Measurements from ENCODE around the gene PON1.

The PON1 gene

DNA sequence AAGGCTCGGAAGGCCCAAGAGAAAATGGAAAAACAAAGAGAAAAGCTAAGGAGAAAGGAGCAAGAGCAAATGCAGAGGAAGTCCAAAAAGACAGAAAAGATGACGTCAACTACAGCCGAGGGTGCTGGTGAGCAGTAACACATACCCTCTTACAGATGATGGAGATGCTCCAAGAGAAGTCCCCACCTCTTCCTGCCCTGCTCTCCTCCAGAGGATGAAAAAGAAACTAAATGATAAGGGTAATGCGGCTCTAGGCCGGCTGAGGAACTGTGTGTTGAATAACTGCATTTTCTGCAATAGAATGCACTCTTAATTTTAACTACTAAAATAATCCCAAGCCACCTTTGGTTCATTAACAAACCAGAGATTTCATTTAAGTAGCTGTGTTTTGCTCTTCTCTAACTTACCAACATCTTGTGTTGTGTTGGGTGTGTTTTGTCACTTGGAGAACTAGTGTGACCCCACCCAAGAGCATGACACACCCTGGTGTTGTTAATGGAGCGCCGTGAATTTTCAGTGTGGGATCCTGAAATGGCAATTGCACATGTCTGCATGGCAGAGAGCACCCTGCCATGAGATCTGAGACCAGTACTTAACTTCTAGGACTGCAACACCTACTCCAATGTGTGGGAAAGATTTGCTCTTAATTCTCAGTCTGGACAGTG, 34.0 kb downstream of the PON1 start:
- ATAC-seq (ENCODE audit: insufficient read depth, low read depth) (no peak), DNase-seq (no peak)
- H3K4me1 ChIP-seq (ENCODE audit: insufficient read depth, low read length), result no peaks in the 10 kb centered on the region
- no peaks in the 10 kb centered on the region for H3K9me3 ChIP-seq (ENCODE audit: insufficient read depth, low read length, severe bottlenecking)
- no peak overlapping the region for H3K4me2 ChIP-seq (ENCODE audit: insufficient read depth, low read length)
- no peak overlapping the region for H3K4me3 ChIP-seq (ENCODE audit: low read depth in 1 of 2, low read length in 2 of 2)
- TF ChIP-seq, protein P1, sequence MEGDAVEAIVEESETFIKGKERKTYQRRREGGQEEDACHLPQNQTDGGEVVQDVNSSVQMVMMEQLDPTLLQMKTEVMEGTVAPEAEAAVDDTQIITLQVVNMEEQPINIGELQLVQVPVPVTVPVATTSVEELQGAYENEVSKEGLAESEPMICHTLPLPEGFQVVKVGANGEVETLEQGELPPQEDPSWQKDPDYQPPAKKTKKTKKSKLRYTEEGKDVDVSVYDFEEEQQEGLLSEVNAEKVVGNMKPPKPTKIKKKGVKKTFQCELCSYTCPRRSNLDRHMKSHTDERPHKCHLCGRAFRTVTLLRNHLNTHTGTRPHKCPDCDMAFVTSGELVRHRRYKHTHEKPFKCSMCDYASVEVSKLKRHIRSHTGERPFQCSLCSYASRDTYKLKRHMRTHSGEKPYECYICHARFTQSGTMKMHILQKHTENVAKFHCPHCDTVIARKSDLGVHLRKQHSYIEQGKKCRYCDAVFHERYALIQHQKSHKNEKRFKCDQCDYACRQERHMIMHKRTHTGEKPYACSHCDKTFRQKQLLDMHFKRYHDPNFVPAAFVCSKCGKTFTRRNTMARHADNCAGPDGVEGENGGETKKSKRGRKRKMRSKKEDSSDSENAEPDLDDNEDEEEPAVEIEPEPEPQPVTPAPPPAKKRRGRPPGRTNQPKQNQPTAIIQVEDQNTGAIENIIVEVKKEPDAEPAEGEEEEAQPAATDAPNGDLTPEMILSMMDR (IDR thresholded peaks at IDR 0.05; ENCODE audit: borderline replicate concordance, extremely low read depth, low read length, poor library complexity, severe bottlenecking), result no peak
- TF ChIP-seq EZH2 (IDR thresholded peaks at IDR 0.05; ENCODE audit: borderline replicate concordance, low read depth, low read length, severe bottlenecking), result no peak
- H4K20me1 ChIP-seq (ENCODE audit: insufficient read depth, low read length), result no peaks in the 10 kb centered on the region
- no peak overlapping the region for H3K27ac ChIP-seq (ENCODE audit: low read length)
- H3K9ac ChIP-seq (ENCODE audit: low read depth, low read length), result no peak overlapping the region
- no peaks in the 10 kb centered on the region for H3K27me3 ChIP-seq (ENCODE audit: insufficient read depth, low read length, poor library complexity)
- no peak overlapping the region for H2AFZ ChIP-seq (ENCODE audit: low read depth, low read length)
- H3K79me2 ChIP-seq (ENCODE audit: insufficient read depth, low read length), result no peaks in the 10 kb centered on the region
- H3K36me3 ChIP-seq (ENCODE audit: insufficient read depth, low read length), result no peaks in the 10 kb centered on the region

DNA sequence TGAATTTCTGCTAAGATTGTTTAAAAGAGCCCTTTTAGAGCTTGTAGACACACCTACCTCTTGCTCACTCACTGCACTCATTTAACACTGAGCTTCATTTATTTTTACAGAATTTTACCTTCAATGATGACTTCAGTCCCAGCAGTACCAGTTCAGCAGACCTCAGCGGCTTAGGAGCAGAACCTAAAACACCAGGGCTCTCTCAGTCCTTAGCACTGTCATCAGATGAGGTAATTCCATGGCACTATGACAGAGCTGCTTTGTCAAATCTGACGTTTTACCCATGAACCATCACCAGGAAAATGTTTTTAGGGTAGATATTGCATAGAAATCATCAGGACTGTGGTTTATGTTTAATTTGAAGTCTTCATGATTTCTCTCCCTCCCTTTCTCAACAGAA, 38.2 kb downstream of the PON1 start:
- no peak overlapping the region for H3K4me3 ChIP-seq (ENCODE audit: low read depth in 1 of 2, low read length in 2 of 2)
- no peak overlapping the region for H2AFZ ChIP-seq (ENCODE audit: low read depth, low read length)
- no peak for DNase-seq
- no peaks in the 10 kb centered on the region for H3K9me3 ChIP-seq (ENCODE audit: insufficient read depth, low read length, severe bottlenecking)
- no peaks in the 10 kb centered on the region for H3K36me3 ChIP-seq (ENCODE audit: insufficient read depth, low read length)
- H3K9ac ChIP-seq (ENCODE audit: low read depth, low read length), result no peak overlapping the region
- H3K79me2 ChIP-seq (ENCODE audit: insufficient read depth, low read length), result no peaks in the 10 kb centered on the region
- H3K27me3 ChIP-seq (ENCODE audit: insufficient read depth, low read length, poor library complexity), result no peaks in the 10 kb centered on the region
- H4K20me1 ChIP-seq (ENCODE audit: insufficient read depth, low read length), result no peaks in the 10 kb centered on the region
- no peak overlapping the region for H3K4me2 ChIP-seq (ENCODE audit: insufficient read depth, low read length)
- H3K27ac ChIP-seq (ENCODE audit: low read length), result no peak overlapping the region
- H3K4me1 ChIP-seq (ENCODE audit: insufficient read depth, low read length), result no peaks in the 10 kb centered on the region
- no peak for ATAC-seq (ENCODE audit: insufficient read depth, low read depth)
- TF ChIP-seq, protein P1 (IDR thresholded peaks at IDR 0.05; ENCODE audit: borderline replicate concordance, extremely low read depth, low read length, poor library complexity, severe bottlenecking), result no peak
- no peak for TF ChIP-seq EZH2 (IDR thresholded peaks at IDR 0.05; ENCODE audit: borderline replicate concordance, low read depth, low read length, severe bottlenecking)

DNA sequence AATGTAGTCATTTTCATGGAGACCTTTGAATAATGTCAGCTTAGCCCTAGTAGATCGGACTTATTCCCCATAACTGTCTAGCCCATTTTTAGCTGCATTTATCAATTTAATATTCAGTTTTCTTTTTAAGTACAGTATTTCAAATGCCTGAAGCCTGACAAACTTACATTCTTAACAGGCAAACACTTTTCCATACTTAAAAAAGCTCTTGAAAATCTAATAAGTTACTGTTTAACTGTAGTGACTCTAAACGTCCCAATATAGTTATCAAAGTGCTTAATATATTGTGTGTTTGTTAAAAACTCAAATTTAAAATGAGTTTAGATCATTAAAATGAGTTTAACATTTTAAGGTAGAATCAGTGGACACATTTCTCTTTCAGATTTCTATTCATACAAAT, 44.9 kb downstream of the PON1 start:
- Histone ChIP-seq H3K79me2 (ENCODE audit: insufficient read depth, low read length) (no peaks in the 10 kb centered on the region), H3K36me3 (ENCODE audit: insufficient read depth, low read length) (no peaks in the 10 kb centered on the region), H3K4me1 (ENCODE audit: insufficient read depth, low read length) (no peaks in the 10 kb centered on the region), H2AFZ (ENCODE audit: low read depth, low read length) (no peak overlapping the region), H3K4me3 (ENCODE audit: low read depth in 1 of 2, low read length in 2 of 2) (no peak overlapping the region), H3K9ac (ENCODE audit: low read depth, low read length) (no peak overlapping the region), H3K27me3 (ENCODE audit: insufficient read depth, low read length, poor library complexity) (no peaks in the 10 kb centered on the region), H3K9me3 (ENCODE audit: insufficient read depth, low read length, severe bottlenecking) (no peaks in the 10 kb centered on the region), H4K20me1 (ENCODE audit: insufficient read depth, low read length) (no peaks in the 10 kb centered on the region), H3K4me2 (ENCODE audit: insufficient read depth, low read length) (no peak overlapping the region), H3K27ac (ENCODE audit: low read length) (no peak overlapping the region)
- TF ChIP-seq, protein P1 (IDR thresholded peaks at IDR 0.05; ENCODE audit: borderline replicate concordance, extremely low read depth, low read length, poor library complexity, severe bottlenecking), result no peak
- TF ChIP-seq EZH2 (IDR thresholded peaks at IDR 0.05; ENCODE audit: borderline replicate concordance, low read depth, low read length, severe bottlenecking), result no peak
- ATAC-seq (ENCODE audit: insufficient read depth, low read depth) (no peak), DNase-seq (no peak)

Measured in DND-41 (cell line).